ENCODE data around the gene MBP. TPM values are rescaled to one million over a fixed set of nuclear protein-coding genes. Genes with fewer than 3 reads are reported as not detected.
"Not testable (repeated sequence)": the region's sequence is repeated elsewhere in the genome, so short reads cannot be mapped to it uniquely, and the experiment has no call there.

Gene MBP
- total and polyA plus RNA-seq, 10 of the 15 experiments (the other 5 are each of a cell fraction or from before 2014, with no cell fraction given) = 12.2 to 67.8 (median 42.1) TPM

GRCh38 chr18:77019641-77020040, 112.9 kb downstream of the MBP start:
- ATAC-seq = no peak
- Histone ChIP-seq H3K9me3 (replicated peaks; ENCODE audit: control insufficient read depth, insufficient read depth, low read length) (no peaks in the 10 kb centered on the region), H3K36me3 (ENCODE audit: control insufficient read depth in 2 of 2, insufficient read depth in 2 of 2, low read length in 1 of 2) (peaks cover 10 to 11% of the 10 kb centered on the region in 2 experiments), H2AFZ (ENCODE audit: control insufficient read depth, low read depth, low read length) (no peak overlapping the region), H3K4me2 (ENCODE audit: control insufficient read depth, insufficient read depth) (no peak overlapping the region), H3K27me3 (replicated peaks in 1 of 2; ENCODE audit: control insufficient read depth in 2 of 2, insufficient read depth in 2 of 2, low read length in 1 of 2) (no peaks in the 10 kb centered on the region), H4K20me1 (ENCODE audit: control insufficient read depth, insufficient read depth) (no peaks in the 10 kb centered on the region), H3K9ac (ENCODE audit: control insufficient read depth, insufficient read depth, low read length) (no peak overlapping the region), H3K4me1 (ENCODE audit: control insufficient read depth, insufficient read depth, low read length) (no peaks in the 10 kb centered on the region), H3K79me2 (ENCODE audit: control insufficient read depth, insufficient read depth, low read length) (no peaks in the 10 kb centered on the region), H3K27ac (ENCODE audit: control insufficient read depth, insufficient read depth) (no peak overlapping the region), H3K4me3 (no peak overlapping the region)
- no TSS peak for BruUV-seq (replicated peaks)
- no peak for FAIRE-seq
- POLR2A ChIA-PET = no interaction called here
- DNase-seq (ENCODE audit: low read depth, low spot score) = no peak
- TF ChIP-seq CBX5 (IDR thresholded peaks at IDR 0.05; ENCODE audit: low read depth) (no peak), NR2C2 (IDR thresholded peaks at IDR 0.05; ENCODE audit: borderline replicate concordance, control insufficient read depth, insufficient read length, low read depth) (no peak), CREB1 (IDR thresholded peaks at IDR 0.05; ENCODE audit: low read depth) (no peak), ETV6 (conservative IDR thresholded peaks at IDR 0.05 in 1 of 2, IDR thresholded peaks at IDR 0.05 in 1 of 2; ENCODE audit: borderline replicate concordance in 1 of 2, low read depth in 1 of 2) (no peak), POLR2A (IDR thresholded peaks at IDR 0.05; ENCODE audit: low read depth, low read length) (no peak), CBFB (IDR thresholded peaks at IDR 0.05; ENCODE audit: low read depth) (no peak)
- TF ChIP-seq, protein P1, sequence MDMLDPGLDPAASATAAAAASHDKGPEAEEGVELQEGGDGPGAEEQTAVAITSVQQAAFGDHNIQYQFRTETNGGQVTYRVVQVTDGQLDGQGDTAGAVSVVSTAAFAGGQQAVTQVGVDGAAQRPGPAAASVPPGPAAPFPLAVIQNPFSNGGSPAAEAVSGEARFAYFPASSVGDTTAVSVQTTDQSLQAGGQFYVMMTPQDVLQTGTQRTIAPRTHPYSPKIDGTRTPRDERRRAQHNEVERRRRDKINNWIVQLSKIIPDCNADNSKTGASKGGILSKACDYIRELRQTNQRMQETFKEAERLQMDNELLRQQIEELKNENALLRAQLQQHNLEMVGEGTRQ (IDR thresholded peaks at IDR 0.05; ENCODE audit: borderline replicate concordance, low read depth, low read length) = no peak
- intact Hi-C loops (cut with micrococcal nuclease; ENCODE audit: unreplicated experiment) (no loop called here), in situ Hi-C loops (cut with MboI) (no loop called here)
- RAD21 ChIA-PET (ENCODE audit: unreplicated experiment) = no interaction called here
- SMC1A ChIA-PET (ENCODE audit: uncharacterized antibody, unreplicated experiment) = no interaction called here
- WGBS (ENCODE audit: insufficient coverage, insufficient replicate concordance, low lambda C conversion rate, missing lambda C conversion rate) = 100% methylated on average over 9 of the region's 9 CpGs
- CTCF ChIA-PET = no interaction called here

GRCh38 chr18:77018650-77019049, 113.9 kb downstream of the MBP start:
- peaks cover 9 to 10% of the 10 kb centered on the region in 2 experiments for H3K36me3 ChIP-seq (ENCODE audit: control insufficient read depth in 2 of 2, insufficient read depth in 2 of 2, low read length in 1 of 2)
- in situ Hi-C loops (cut with MboI); H3K4me2 ChIP-seq (ENCODE audit: control insufficient read depth, insufficient read depth); H3K79me2 ChIP-seq (ENCODE audit: control insufficient read depth, insufficient read depth, low read length); RAD21 ChIA-PET (ENCODE audit: unreplicated experiment); BruUV-seq (replicated peaks); DNase-seq (ENCODE audit: low read depth, low spot score); H3K27me3 ChIP-seq (replicated peaks in 1 of 2; ENCODE audit: control insufficient read depth in 2 of 2, insufficient read depth in 2 of 2, low read length in 1 of 2); H3K27ac ChIP-seq (ENCODE audit: control insufficient read depth, insufficient read depth); H3K4me1 ChIP-seq (ENCODE audit: control insufficient read depth, insufficient read depth, low read length); POLR2A ChIA-PET; CTCF ChIA-PET; H2AFZ ChIP-seq (ENCODE audit: control insufficient read depth, low read depth, low read length); ATAC-seq; FAIRE-seq; H3K9me3 ChIP-seq (replicated peaks; ENCODE audit: control insufficient read depth, insufficient read depth, low read length); SMC1A ChIA-PET (ENCODE audit: uncharacterized antibody, unreplicated experiment); H3K4me3 ChIP-seq; intact Hi-C loops (cut with micrococcal nuclease; ENCODE audit: unreplicated experiment); H3K9ac ChIP-seq (ENCODE audit: control insufficient read depth, insufficient read depth, low read length); H4K20me1 ChIP-seq (ENCODE audit: control insufficient read depth, insufficient read depth): not testable (repeated sequence)

All from GM12878 (cell line).